ENCODE measurements around the gene NTRK3. TPM values are rescaled to one million over a fixed set of nuclear protein-coding genes. Genes with fewer than 3 reads are reported as not detected.
A peak's percentile ranks its signal among the peaks of the same experiment; 100 is the strongest.

NTRK3 gene
- total RNA-seq, 2 experiments from 2014 or later = 0.78 TPM; not detected in 1

- H3K4me3 Mint-ChIP-seq = no peak overlapping the region
- H3K4me3 ChIP-seq (ENCODE audit: low read length) = no peak overlapping the region
- no peak for TF ChIP-seq CTCF (IDR thresholded peaks at IDR 0.05)
- no peaks in the 10 kb centered on the region for H3K36me3 ChIP-seq (ENCODE audit: insufficient read depth, low read length)
- POLR2A ChIA-PET = no interaction called here
- no peak overlapping the region for H3K27ac ChIP-seq (ENCODE audit: low read depth in 1 of 2, low read length in 2 of 2)
- peaks cover 0 to 6% of the 10 kb centered on the region in 2 experiments for H3K9me3 ChIP-seq (ENCODE audit: control insufficient read depth in 1 of 2, insufficient read depth in 1 of 2, low read length in 2 of 2)
- intact Hi-C loops (cut with DNase I, micrococcal nuclease) = loop anchor here in 1 of 2 experiments (5.0 to 10.0 kb wide), 3 partner anchors 414 to 1623 kb away; no protein-coding TSS in a partner anchor
- no peak overlapping the region for H3K27ac Mint-ChIP-seq
- no peaks in the 10 kb centered on the region for H3K9me3 Mint-ChIP-seq
- H3K4me1 Mint-ChIP-seq (ENCODE audit: low read depth) = peaks cover 8% of the 10 kb centered on the region
- peaks cover 7% of the 10 kb centered on the region for H3K4me1 ChIP-seq (ENCODE audit: insufficient read depth, low read length)
- no peaks in the 10 kb centered on the region for H3K36me3 Mint-ChIP-seq (ENCODE audit: low read depth)
- DNase-seq (no peak), ATAC-seq (ENCODE audit: poor library complexity) (no peak)
- H3K27me3 ChIP-seq (ENCODE audit: control insufficient read depth in 1 of 2, insufficient read depth in 2 of 2, low read length in 2 of 2) = peaks cover 0 to 5% of the 10 kb centered on the region in 2 experiments
- CTCF ChIA-PET = no interaction called here
- peaks cover 29% of the 10 kb centered on the region for H3K27me3 Mint-ChIP-seq
Measured at GRCh38 chr15:88247914-88248313, 8.6 kb downstream of the NTRK3 start.

- peaks cover 8% of the 10 kb centered on the region for H3K4me1 Mint-ChIP-seq (ENCODE audit: low read depth)
- peaks cover 18% of the 10 kb centered on the region for H3K27me3 Mint-ChIP-seq
- Histone ChIP-seq H3K4me1 (ENCODE audit: insufficient read depth, low read length) (peaks cover 7% of the 10 kb centered on the region), H3K36me3 (ENCODE audit: insufficient read depth, low read length) (no peaks in the 10 kb centered on the region), H3K4me3 (ENCODE audit: low read length) (no peak overlapping the region), H3K27me3 (ENCODE audit: control insufficient read depth in 1 of 2, insufficient read depth in 2 of 2, low read length in 2 of 2) (peaks cover 0 to 5% of the 10 kb centered on the region in 2 experiments), H3K9me3 (ENCODE audit: control insufficient read depth in 1 of 2, insufficient read depth in 1 of 2, low read length in 2 of 2) (peaks cover 0 to 6% of the 10 kb centered on the region in 2 experiments), H3K27ac (ENCODE audit: low read depth in 1 of 2, low read length in 2 of 2) (no peak overlapping the region)
- DNase-seq = peak; percentile 42 to 83 (median 64)
- CTCF ChIA-PET = interaction anchor here (0.9 to 1.0 kb wide), 2 partner anchors 13 to 24 kb away, joined by 3 to 4 read pairs; no protein-coding TSS in a partner anchor
- H3K9me3 Mint-ChIP-seq = no peaks in the 10 kb centered on the region
- peak; percentile 88 for TF ChIP-seq CTCF (IDR thresholded peaks at IDR 0.05)
- POLR2A ChIA-PET = no interaction called here
- intact Hi-C loops (cut with DNase I, micrococcal nuclease) = loop anchor here in 1 of 2 experiments (5.0 to 10.0 kb wide), 3 partner anchors 415 to 1622 kb away; no protein-coding TSS in a partner anchor
- H3K4me3 Mint-ChIP-seq = no peak overlapping the region
- peak; percentile 90 for ATAC-seq (ENCODE audit: poor library complexity)
- H3K36me3 Mint-ChIP-seq (ENCODE audit: low read depth) = no peaks in the 10 kb centered on the region
- H3K27ac Mint-ChIP-seq = no peak overlapping the region
Measured at GRCh38 chr15:88246666-88247446, 9.7 kb downstream of the NTRK3 start.

- ATAC-seq (ENCODE audit: poor library complexity) = no peak
- POLR2A ChIA-PET = no interaction called here
- intact Hi-C loops (cut with DNase I, micrococcal nuclease) = loop anchor here in 1 of 2 experiments (5.0 to 10.0 kb wide), 3 partner anchors 416 to 1621 kb away; no protein-coding TSS in a partner anchor
- no peaks in the 10 kb centered on the region for H3K36me3 Mint-ChIP-seq (ENCODE audit: low read depth)
- no peak overlapping the region for H3K27ac ChIP-seq (ENCODE audit: low read depth in 1 of 2, low read length in 2 of 2)
- no peak for TF ChIP-seq CTCF (IDR thresholded peaks at IDR 0.05)
- H3K27ac Mint-ChIP-seq = no peak overlapping the region
- peaks cover 17% of the 10 kb centered on the region for H3K27me3 Mint-ChIP-seq
- no peak overlapping the region for H3K4me3 ChIP-seq (ENCODE audit: low read length)
- peaks cover 8% of the 10 kb centered on the region for H3K4me1 Mint-ChIP-seq (ENCODE audit: low read depth)
- peaks cover 0 to 3% of the 10 kb centered on the region in 2 experiments for H3K27me3 ChIP-seq (ENCODE audit: control insufficient read depth in 1 of 2, insufficient read depth in 2 of 2, low read length in 2 of 2)
- peaks cover 7% of the 10 kb centered on the region for H3K4me1 ChIP-seq (ENCODE audit: insufficient read depth, low read length)
- H3K9me3 Mint-ChIP-seq = no peaks in the 10 kb centered on the region
- DNase-seq = no peak
- H3K36me3 ChIP-seq (ENCODE audit: insufficient read depth, low read length) = no peaks in the 10 kb centered on the region
- no peak overlapping the region for H3K4me3 Mint-ChIP-seq
- no peaks in the 10 kb centered on the region for H3K9me3 ChIP-seq (ENCODE audit: control insufficient read depth in 1 of 2, insufficient read depth in 1 of 2, low read length in 2 of 2)
- CTCF ChIA-PET = interaction anchor here (1.0 kb wide), 1 partner anchor 14 kb away, joined by 4 read pairs; no protein-coding TSS in a partner anchor
Measured at GRCh38 chr15:88246081-88246480, 10.5 kb downstream of the NTRK3 start.

Measured in CD4-positive, alpha-beta T cell (primary cell).